Airway epithelial cell (primary cell): ENCODE results near the gene GBGT1. TPM values are rescaled to one million over a fixed set of nuclear protein-coding genes. Genes with fewer than 3 reads are reported as not detected.

Source experiments
- total RNA-seq: library from RNA; depleted of rRNA; stranded (reverse); fragments of >200 nt; gene quantifications from 2 replicates; pipeline ENCODE4 v1.2.3, GENCODE V29; 2015

The GBGT1 gene
- total RNA-seq, result 3.2 and 4.4 TPM in 2 replicates

DNA sequence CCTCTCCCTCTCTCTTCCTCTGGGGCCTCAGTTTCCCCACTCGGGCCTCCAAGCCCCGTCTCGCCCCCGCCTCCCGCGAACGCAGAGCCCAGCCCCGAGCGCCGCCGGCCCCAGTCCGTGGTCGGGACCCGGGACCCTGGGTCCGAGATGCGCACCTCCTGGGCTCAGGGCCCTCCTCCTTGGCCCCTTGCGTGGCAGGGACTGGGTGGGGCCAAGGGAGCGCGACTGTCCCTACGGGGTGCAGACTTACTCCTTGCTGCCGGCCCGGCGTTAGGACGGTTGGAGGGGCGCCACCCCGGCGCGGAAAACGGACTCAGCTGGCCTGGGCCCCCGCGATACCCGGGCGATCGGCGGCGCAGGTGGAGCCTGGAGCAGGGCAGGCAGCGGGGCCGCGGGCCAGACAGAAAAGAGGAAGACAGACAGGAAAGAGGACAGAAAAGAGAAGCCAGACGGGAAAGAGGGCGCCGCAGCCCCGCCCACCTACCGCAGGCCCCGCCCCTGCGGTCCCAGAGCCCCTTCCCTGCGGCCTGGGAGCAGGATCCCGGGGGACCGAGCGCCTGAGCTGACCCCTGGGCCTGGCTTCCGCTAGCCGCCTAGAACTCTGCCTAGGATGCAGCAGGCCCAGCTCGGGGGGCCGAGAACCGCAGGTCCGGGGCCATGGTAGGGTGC, at the start of gene GBGT1:
TSS of gene GBGT1 (minus strand) at position 411 of the 669 bp plus-strand sequence. CDS start 1,502 bp downstream, outside the sequence.

DNA sequence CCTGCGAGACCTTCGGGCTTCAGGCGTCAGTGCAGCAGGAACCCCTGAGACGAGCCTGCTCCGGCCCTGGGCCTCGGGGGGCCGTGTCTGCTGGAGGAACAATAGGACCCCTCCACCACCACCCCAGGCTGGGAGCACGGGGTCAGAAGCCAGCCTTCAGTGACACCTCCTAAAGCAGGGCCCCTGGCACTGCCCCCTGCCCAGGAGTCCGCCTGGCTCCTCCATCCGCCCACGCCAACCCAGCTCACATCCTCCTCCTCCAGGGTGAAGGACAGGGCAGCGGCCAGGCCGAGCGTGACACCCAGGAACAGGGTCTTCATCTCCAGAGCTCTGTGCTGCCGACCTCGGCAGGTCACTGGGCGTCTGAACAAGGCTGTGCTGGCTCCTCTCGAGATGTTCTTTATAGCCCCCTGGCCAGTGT, 45.2 kb upstream of the GBGT1 start, which contains the start of gene OBP2B:
TSS of gene OBP2B (minus strand) at position 371 of the 421 bp plus-strand sequence. CDS start at position 320, 51 bp downstream.

DNA sequence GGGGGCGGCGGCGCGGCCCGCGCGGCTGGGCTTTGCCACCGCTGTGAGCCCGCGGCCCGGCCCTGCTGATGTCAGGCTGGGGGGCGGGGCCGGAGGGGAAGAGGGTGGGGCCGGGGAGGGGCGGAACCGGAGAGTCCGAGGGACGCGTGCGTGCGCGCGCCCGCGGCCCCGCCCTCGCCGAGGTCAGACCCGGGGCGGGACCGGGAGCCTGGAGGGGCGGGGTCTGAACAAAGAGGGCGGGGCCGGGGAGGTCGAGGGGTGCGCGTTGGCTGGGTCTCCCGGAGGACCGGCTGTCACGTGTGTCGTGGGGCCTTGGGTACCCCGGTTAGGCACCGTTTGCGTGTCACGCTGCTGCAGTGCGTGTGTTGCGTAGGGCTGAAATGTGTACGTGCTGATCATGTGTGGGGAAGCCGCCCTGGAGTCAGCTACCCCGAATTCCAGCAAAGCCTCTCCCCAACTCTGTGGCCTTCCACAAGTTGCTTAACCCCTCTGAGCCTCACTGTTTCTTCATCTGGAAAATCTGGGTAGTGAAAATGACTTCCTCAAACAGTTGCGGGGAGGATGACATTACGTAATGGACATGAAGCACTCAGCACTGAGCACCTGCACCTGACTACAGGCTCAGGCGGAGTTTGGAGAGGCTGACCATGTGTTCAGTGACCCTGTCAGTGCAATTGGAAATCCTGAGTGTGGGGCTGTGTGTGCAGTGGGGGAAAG, 42.4 kb downstream of the GBGT1 start, which contains the start of gene RALGDS:
TSS of gene RALGDS (minus strand) at position 43 of the 717 bp plus-strand sequence. CDS start 86 bp downstream, outside the sequence.

Other genes with a start within 250 kb of the GBGT1 start
- 14.9 and 15.5 TPM in 2 replicates for gene TSC1, start 219.3 kb downstream of the GBGT1 start, total RNA-seq
- not detected in 2 replicates for gene GFI1B, start 185.2 kb downstream of the GBGT1 start, total RNA-seq
- gene GTF3C5, start 132.9 kb downstream of the GBGT1 start, total RNA-seq, result 45.1 and 55.0 TPM in 2 replicates
- 1.5 TPM in 2 replicates for gene CEL, start 101.9 kb downstream of the GBGT1 start, total RNA-seq
- gene RALGDS, start 42.7 kb downstream of the GBGT1 start, total RNA-seq, result 28.9 and 39.0 TPM in 2 replicates
- gene OBP2B, start 45.3 kb upstream of the GBGT1 start, total RNA-seq, result not detected in 2 replicates
- 0.42 and 0.71 TPM in 2 replicates for gene ABO, start 111.3 kb upstream of the GBGT1 start, total RNA-seq
- 22.1 and 24.1 TPM in 2 replicates for gene SURF6, start 172.3 kb upstream of the GBGT1 start, total RNA-seq
- 18.7 and 22.9 TPM in 2 replicates for gene MED22, start 184.2 kb upstream of the GBGT1 start, total RNA-seq
- gene RPL7A, start 184.3 kb upstream of the GBGT1 start, total RNA-seq, result 3,025 and 3,439 TPM in 2 replicates
- 26.6 and 37.2 TPM in 2 replicates for gene SURF1, start 192.6 kb upstream of the GBGT1 start, total RNA-seq
- gene SURF2, start 192.6 kb upstream of the GBGT1 start, total RNA-seq, result 25.5 and 42.5 TPM in 2 replicates
- gene SURF4, start 212.1 kb upstream of the GBGT1 start, total RNA-seq, result 148 and 215 TPM in 2 replicates
- gene STKLD1, start 212.5 kb upstream of the GBGT1 start, total RNA-seq, result 0.79 TPM in 1 of 2 replicates, not detected in the other